HG03432 (cell line): ENCODE data around the gene STARD10.
A peak's percentile ranks its signal among the peaks of the same experiment; 100 is the strongest.

Experiments
- ATAC-seq: cut with Tn5 transposase; IDR thresholded peaks from one replicate; pipeline ENCODE4 v1.9.1; 2021; ENCODE audit warnings: mild to moderate bottlenecking, moderate library complexity; ENCODE audit not compliant: unreplicated experiment

The STARD10 gene

DNA sequence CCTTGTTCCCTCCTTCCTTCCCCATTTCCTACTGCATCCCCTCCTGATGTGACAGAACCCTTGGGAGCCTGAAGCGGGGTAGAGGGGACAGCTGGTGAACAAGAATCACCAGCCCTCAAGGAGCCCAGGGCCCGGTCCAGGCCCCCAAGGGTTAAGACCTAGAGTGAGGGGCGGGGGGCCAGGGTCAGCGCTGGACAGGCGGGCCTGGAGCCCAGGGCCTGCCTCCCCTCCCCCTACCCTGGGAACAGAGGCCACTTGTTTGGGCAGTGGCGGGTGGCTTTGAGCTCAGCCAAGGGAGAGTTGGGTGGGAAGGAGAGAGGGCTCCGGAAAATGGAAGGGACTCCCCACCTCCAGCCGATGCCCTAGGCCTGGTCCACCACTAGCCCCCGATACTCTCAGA, 43.8 kb downstream of the STARD10 start:
- ATAC-seq = no peak

DNA sequence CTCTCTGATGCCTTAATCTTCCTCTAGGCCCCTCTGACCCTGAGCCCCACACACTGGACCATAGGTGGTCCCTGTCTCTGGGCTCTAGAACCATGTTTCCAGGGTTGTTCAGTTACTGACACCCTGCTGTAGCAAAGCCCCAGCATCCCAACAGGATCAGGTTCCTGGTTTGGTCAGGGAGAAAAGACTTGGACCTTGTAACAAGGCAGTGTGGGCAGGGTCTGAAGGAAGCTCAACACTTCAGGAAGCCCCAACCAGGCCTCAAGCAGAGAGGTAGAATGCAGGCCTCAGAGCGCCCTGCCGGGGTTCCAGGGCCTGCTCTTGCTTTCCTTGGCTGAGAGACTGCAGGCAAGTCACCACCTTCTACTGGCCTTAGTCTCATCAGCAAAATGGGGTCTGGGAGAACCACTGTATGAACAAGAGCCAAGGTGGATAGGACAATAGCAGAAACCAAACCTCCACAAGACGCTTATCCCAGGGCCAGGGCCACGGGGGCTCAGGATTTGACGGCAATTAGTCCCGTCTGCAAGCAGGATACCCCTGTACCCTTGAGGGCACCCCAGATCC, 46.5 kb downstream of the STARD10 start:
- ATAC-seq = no peak

DNA sequence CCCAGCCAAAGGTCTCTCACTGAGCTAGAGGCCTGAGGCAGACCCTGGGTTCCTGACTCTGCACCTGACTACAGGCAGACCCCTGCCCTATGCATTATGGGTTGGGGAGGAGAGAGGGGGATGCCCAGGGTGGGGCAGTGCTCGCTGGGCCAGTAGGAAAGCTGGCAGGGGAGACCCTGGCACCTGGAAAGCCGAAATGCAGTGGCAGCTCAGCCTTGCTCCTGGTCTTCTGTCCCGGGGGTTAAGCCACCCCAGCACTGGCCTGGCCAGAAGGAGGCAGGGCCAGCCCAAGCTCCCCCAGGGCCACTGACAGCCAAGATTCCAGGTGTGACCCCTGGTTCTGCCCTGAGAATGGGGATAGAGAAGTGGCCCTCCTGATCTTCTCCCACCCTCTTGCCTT, 47.0 kb downstream of the STARD10 start:
- no peak for ATAC-seq

DNA sequence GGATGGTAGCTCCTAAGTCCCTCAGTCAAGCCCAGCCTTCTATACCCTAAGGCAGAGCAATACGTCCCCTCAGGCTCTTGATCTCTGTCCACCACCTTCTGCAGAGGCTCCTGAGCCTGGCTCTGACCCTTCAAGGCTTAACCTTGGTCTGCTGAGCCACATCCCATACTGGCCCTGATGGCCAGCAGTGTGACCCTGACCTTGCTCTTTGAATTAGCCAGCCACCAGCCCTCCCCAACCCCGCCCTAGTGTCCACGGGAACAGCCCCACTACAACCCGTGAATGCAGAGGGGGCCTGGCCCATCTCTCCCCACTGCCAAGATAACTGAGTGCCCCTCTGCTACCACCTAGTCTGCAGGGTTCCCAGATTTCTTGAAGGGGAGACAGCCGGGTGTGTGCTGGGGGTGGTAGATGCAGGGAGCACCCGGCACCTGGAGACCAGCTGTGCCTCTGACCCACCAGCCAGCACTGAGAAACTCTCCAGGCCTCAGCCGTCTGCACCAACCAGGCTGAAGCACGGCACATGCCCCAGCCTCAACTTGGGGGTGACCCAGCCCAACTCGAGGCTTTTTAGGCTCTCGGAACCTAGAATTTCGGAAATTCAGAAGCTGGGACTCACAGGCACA, 47.8 kb downstream of the STARD10 start:
- ATAC-seq = no peak

DNA sequence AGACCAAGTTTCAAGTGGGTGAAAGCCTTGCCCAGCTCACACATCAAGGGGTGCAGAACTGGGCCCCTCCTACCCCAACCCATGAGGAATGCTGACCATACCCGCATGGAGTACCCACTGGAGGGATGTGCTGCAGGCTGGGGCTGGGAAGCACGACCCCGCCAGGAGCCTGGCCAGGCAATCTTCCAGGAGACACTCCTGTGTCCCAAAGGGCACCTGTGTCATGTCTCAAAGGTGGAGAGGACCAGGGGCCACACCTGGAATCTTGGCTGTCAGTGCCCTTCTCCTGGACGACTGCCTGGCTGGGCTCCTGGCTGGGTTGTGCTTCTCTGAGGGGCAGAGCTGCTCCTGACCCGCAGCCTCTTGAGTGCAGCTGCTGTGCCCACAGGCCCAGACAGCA, 48.3 kb downstream of the STARD10 start:
- ATAC-seq = no peak

DNA sequence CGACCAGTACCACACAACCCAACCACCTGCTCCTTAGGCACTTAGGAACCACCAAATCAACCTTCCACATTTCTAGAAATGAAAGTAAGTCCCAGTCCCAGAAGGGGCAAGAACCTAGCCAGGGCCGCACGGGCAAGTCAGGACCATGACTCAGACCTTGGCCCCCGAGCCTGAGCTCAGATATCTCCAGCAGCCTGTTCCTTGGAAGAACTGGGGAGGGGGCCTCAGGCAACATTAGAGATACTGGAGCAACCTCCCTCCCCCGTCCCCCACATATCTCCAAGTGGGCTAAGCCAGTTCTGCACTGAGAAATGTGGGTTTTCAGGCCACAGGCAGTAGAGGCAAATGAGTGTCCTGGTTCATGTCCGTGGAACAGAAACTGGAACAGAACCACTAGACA, 49.4 kb downstream of the STARD10 start:
- ATAC-seq = no peak

DNA sequence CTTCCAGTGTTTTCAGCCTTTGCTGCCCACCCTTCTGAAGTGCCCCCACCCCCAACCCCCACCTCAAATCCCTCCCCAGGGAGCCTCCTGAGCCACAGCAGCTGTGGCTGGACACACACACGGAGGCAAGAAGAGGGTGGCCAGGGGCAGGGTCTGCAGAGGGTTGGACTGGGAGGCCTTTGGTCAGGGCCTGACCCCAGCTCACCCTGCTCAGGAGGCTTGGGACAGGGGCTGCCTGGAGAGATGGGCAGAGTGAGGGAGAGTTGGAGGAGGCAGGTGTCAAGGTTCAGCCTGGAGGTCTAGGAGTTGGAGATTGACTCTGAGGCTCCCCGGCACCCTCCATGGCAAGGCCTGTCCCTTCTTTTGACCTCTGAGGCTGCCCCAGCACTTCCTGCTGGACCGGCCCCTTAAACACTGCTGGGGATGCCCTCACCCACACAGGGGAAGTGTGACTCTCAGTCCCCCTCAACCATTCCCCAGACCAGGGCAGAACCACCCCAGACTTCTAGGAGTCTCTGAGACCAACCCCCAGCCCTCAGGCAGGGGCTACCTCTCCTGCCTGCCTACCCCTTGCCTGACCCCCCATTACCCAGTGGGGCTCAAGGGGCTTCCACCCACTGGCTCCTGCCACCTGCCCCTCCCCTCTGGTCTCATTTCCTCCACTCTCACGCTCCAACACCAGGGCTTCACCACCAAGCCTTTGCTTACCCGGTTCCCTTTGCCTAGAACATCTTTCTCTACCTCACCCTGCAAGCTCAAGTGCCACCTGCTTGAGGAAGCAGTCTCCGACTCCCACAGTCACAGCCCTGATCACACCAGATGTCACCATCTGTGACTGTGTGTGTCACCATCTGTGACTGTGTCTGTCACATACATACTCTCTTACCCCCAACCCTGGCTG, 50.3 kb downstream of the STARD10 start:
- ATAC-seq = peak; percentile 53

DNA sequence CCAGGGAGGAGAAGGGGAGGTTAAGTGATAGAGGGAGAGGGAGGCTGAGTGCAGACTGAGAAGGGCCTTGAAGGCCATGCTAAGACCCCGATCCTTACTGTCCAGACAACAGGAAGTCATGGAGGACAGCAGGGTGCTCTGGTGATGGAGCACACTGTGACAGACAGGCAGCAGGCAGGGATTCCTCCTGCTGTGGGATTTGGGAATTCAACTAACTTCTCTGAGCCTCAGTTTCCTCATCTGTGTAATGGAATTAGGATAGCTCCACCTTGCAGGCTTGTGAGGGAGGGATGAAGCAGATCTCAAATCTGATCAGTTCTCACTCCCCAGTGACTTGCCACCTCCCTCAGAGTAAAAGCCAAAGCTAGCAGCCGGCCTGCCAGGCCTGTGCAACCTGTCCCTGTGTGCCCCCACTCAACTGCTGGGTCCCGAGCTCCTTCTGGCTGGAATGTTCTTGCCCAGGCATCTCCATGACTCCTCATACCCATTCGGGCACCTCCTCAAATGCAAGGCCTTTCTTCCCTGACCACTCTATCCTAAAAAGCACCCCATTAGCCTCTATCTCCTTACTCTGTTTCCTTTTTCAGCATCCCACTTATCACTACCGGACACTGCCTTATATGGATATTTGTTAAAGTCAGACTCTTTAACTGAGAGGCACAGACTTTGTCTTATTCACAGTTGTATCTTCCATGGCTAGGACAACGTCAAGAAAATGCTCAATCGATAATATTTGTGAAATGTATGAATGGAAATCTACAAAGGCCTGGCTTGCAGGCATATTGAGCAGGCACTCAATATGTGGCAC, 51.1 kb downstream of the STARD10 start:
- ATAC-seq = no peak

DNA sequence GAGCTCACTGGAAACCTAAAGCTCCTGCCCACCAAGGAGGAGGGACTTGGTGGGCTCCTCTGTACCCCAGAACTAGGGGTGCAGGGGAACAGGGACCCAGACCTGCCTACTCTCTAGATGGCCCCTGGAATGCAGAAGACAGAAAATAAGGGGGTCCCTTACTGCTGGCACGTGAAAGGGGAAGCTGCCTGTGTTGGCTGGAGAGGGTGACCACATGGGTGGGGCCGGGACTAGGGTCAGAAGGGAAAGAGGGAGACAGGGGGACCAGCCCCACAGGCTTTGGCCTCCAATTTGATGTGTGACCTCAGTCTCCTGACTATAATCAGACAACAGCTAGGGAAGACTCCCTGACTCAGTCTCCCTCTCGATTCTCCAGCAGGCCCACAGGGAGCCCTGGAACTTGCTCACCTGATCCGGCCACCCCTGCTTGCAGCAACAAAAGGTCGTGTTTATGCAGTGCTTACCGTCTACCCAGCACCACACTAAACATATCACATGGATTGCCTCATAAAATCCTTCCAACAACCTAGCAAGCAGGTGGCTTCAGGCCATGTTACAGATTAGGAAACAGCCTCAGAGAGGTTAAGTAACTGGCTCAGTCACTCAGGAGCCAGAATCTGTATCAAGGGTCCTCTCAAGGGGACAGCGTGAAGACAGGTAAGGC, 51.9 kb downstream of the STARD10 start:
- ATAC-seq = no peak

DNA sequence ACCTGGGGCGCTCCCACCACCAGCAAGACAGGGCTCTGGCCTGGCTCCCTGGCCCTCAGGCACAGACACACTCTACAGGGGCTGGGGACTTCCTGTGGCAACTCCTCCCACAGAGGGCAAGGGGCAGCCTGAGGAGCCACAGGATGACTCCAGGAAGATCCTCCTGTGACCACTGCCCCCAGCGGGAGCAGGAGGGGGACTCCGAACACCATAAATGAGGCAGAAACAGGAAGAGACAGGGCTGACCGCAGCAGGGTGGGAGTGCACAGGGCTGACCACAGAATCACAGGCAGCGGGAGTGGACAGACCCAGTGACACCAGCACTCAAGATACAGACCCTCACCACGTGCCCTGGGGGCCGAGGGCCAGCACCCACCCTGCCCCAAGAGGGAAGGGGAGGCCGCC, 52.4 kb downstream of the STARD10 start:
- ATAC-seq = no peak

DNA sequence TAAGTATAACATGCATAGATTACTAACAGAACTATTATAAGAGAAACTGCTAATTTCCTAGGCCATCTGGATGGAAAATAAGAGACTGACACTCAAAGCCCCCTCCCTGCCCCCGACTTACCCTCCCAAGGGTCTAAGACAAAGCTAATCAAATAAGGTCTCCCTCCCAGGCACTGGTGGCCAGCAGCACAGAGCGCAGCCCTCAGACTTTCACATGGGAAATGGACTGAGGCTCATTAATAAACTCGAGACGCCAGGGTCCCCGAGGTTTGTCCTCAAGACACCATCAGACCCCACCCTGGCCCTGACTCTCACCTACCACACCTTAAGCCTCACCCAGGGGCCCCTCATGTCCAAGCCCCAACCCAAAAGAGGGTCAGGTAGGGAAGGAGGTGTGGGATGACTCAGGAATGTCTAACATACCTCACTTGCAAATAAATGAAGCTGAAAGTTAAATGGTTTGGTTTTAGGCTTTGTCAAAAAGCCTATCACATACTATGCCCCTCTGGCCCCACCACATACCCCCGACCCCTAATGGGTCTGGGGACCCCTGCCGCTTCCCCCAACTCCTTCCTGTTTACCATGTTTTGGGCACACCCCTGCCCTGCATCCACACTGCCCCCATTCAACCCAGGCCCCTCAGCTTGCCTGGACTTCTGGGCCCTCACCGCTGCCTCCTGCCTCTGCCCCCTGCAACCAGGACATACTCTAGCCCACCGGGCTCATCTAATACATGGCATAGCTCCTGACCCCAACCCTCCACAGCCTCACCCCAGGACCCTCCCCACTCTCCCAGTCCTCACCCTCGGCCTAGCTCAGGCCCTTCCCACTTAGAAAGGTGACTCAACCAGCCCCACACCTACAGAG, 53.1 kb downstream of the STARD10 start:
- ATAC-seq = no peak

DNA sequence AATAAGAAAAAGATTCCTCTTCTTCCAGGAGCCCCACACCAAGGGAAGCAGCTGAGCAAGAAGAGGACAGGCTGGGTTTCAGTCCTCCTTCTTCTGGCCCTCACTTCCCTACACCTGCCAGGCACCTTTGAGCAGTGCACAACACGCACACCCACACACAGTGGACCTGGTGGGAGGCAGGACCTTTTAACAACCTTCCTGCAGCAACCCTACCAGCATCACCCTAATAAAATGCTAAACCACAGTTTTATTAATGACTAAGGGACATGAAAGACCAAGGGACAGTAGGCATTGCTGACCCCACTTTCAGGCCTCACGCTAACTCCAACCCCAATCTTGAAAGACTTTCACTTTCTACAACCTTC, 53.8 kb downstream of the STARD10 start:
- ATAC-seq = no peak

DNA sequence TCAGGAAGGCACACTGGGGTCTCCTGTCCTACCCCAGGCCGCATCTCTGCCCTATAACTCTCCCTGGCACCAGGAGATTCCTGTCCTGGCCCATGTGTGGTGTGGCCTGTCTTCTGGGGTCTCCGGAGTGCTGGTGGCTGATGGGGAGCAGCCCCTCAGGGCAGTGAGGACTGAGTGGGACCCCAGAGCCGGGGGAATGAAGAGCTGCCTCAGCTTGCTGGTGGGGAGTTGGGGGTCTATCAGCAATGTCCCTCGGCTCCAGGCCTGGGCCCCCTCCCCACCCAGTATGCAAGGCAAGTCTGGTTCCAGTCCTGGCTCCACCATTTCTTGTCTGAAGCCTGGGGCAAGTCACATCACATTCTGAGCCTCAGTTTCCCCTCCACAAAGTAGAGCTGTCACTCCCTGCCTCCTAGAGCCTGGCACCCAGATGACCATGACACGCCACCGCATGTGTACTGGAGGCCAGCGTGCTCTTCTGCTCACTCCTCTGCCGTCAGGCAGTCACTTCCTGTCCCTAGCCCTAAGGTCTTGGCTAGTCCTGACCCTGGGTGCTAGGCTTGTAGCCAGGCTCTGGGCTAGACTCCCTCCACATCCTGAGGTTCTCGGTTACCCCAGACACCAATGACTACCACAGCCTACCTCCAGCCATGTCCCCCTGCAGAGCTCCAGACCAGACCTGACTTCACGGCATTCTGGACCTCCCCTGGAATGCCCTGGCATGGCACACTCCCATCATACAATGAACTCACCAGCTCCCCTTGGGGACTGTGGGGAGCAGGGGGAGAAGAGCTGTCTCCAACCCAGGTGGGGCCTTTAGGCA, 54.4 kb downstream of the STARD10 start:
- no peak for ATAC-seq

DNA sequence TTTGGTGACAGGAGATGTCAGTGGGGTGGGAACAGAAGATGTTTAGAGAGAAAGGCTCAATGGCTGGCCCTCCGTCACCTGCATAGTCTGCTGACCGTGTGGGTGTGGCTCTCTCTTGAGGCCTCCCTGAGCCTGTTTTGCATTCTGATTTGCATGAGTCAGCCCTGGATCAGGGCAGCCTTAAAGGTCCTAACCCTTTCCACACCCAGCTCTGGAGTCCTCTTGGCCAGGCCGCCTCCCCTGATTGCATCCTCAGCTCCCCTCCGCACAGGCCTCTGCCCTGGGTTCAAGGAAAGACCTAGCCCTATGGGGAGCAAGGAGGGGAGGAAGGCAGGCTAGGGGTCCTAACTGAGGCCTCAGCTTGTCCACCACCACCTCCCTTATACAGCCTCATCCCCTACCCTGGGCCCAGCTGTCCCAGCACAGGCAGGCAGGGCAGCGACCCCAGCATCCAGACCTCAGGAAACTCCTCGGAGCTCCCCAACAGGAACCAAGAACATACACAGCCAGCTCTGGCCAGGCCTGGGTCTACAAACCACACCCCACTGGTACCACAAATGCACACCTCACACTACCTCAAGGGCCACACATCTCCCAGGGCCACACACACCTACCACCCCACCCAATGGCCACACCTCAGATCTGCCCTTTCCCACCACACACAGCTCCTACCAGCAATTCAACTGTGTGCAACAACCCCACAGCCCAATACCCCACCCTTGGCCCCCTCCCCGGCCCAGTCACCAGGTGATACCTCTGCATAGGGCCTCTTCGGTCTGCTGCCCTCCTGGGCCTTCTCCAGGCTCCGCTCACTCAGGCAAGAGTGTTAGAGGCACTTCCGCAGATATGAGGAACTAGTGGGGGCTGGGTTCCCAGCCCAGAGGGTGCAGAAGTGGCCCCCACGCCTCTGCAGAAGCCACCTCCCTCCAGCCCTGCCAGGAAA, 55.4 kb downstream of the STARD10 start:
- peak; percentile 31 for ATAC-seq

DNA sequence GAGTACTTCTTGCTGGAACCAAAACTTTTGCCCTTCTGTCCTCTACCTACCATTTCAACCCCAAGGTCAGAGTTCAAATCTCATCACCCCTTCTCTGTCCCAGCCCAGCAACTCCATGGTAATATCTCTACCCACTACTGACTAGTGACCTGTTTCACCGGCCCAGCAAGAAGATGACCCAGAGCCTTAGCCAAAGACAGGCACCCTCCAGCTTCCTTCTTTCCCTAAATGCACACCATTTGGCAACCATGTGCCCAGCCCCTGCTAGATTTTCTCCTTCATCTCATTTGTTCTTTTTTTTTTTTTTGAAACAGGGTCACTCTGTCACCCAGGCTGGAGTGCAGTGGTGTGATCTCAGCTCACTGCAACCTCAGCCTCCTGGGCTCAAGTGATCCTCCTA, 56.5 kb downstream of the STARD10 start:
- no peak for ATAC-seq

DNA sequence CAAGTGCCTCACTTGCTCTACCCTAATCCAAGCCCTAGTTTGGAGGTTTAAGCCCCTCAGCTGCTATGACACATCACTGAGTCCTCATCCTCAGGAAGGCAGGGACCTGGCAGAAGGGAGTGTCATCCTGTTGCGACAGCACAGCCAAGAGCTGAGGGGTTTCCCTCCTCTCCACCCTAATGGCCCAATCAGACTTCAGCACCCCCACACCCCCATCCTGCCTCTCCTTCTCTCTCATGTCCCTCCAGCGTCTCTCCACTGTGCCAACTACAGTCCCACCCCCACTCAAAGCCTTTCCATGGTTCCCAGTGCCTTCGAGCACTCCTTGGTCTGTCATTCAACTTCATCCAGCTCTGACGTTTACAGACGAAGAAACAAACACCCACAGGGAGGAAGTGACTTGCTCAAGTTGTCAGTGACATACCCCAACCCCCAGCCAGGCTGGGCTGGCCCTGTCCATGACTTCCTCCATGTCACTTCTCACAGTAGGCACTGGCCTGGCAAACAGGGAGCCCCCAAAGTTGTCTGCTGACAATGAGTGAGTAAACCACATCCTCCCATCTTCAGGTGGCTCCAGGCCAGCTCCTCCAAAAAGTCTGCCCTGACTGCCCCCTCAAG, 57.3 kb downstream of the STARD10 start:
- no peak for ATAC-seq

DNA sequence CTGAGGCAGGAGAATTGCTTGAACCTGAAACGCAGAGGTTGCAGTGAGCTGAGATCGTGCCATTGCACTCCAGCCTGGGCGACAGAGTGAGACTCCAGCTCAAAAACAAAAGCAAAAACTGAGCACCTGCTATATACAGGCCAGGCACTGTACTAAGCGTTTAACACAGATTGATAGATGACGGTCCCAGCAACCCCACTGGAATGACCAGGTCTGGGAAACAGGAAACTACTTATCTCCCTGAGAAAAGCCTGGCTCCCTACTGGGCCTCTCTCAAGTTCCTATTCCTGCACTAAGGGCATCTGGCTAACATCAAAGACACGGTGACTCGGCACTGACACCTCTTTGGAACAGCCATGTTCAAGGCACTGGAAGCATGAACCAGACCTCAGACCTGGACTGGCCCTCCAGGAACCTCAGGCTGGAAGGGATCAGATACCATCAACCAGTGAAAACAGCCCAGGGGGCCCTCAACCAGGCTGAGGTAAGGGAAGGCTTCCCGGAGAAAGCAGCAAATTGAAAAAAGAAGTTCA, 58.3 kb downstream of the STARD10 start:
- ATAC-seq = no peak
